Neutrophil (primary cell): ENCODE measurements around the gene MCTP2.

Experiments used
- H3K27ac ChIP-seq: fragments of 200-600 bp; sonication (generic); 2 replicates; pipeline ENCODE4 v1.5.1; 2016; ENCODE audit warnings: mild to moderate bottlenecking, moderate library complexity
- H3K27me3 ChIP-seq: fragments of 200-600 bp; sonication (generic); 2 replicates; pipeline ENCODE4 v1.6.0; 2016; ENCODE audit warnings: mild to moderate bottlenecking
- H3K36me3 ChIP-seq: fragments of 200-600 bp; sonication (generic); 2 replicates; pipeline ENCODE4 v1.5.1; 2017
- H3K4me1 ChIP-seq, 2 experiments: fragments of 200-600 bp in 1 of 2; sonication (generic) in 1 of 2; 1 replicate in 1 of 2; 2 replicates in 1 of 2; pipeline versions ENCODE4 v1.5.1 to v1.6.1; 2013 to 2016; ENCODE audit warnings: low read depth in 1 of 2, low read length in 1 of 2, mild to moderate bottlenecking in 1 of 2, moderate library complexity in 1 of 2; ENCODE audit not compliant: control insufficient read depth in 1 of 2, insufficient read depth in 1 of 2
- H3K4me3 ChIP-seq, 2 experiments: fragments of 200-600 bp in 1 of 2; sonication (generic) in 1 of 2; 1 replicate in 1 of 2; 2 replicates in 1 of 2; pipeline ENCODE4 v1.5.1; 2013 to 2016; ENCODE audit warnings: low read depth in 1 of 2, low read length in 1 of 2, mild to moderate bottlenecking in 1 of 2, moderate library complexity in 1 of 2
- H3K9me3 ChIP-seq: fragments of 200-600 bp; sonication (generic); 2 replicates; pipeline ENCODE4 v1.5.1; 2016
- TF ChIP-seq, protein P1 (sequence below): fragments of 200-600 bp; sonication (generic); IDR thresholded peaks from 2 replicates; pipeline ENCODE4 v1.5.1; 2016; ENCODE audit warnings: antibody characterized with exemption

The MCTP2 gene

DNA sequence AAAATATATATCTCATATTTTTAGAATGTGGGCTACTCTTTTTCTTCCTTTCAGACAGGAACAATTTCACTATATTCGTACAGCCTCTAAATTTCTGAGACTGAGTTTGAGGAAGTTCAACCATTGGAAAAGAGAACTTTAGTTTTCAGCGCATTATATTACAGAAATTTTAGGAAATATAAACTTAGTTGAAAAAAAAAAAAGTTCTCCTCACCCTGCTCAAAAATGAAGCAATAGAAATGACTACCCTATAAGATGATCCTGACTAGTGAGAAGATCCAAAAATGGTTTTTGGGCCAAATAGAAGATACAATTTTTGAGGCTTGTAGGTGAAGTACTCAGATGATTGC, 139.6 kb downstream of the MCTP2 start:
- Histone ChIP-seq H3K9me3 (no peaks in the 10 kb centered on the region), H3K36me3 (peaks cover 85% of the 10 kb centered on the region), H3K27ac (peak overlapping the region; percentile 51), H3K4me1 (no peaks in the 10 kb centered on the region), H3K27me3 (no peaks in the 10 kb centered on the region), H3K4me3 (no peak overlapping the region)
- TF ChIP-seq, protein P1, sequence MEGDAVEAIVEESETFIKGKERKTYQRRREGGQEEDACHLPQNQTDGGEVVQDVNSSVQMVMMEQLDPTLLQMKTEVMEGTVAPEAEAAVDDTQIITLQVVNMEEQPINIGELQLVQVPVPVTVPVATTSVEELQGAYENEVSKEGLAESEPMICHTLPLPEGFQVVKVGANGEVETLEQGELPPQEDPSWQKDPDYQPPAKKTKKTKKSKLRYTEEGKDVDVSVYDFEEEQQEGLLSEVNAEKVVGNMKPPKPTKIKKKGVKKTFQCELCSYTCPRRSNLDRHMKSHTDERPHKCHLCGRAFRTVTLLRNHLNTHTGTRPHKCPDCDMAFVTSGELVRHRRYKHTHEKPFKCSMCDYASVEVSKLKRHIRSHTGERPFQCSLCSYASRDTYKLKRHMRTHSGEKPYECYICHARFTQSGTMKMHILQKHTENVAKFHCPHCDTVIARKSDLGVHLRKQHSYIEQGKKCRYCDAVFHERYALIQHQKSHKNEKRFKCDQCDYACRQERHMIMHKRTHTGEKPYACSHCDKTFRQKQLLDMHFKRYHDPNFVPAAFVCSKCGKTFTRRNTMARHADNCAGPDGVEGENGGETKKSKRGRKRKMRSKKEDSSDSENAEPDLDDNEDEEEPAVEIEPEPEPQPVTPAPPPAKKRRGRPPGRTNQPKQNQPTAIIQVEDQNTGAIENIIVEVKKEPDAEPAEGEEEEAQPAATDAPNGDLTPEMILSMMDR, result no peak

DNA sequence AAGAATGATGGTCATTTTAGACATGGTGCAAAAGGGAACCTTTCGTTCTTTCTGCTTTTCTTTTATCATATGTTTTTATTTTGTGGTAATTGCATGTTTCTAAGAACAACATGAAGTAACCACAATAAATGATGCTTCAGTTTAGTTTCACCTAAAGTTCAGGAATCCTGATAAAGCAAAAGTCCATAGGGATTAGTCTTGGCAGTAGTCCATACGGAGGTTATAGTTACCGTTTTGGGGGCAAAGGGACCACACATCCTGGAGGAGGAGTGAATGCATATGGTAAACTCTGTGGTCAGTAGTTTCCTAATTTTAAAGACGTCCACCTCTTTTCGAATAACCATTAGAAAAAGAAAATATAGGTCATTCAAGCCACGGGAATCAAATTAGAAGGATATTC, 141.5 kb downstream of the MCTP2 start:
- H3K27me3 ChIP-seq, result no peaks in the 10 kb centered on the region
- no peak overlapping the region for H3K27ac ChIP-seq
- H3K36me3 ChIP-seq, result peaks cover 96% of the 10 kb centered on the region
- TF ChIP-seq, protein P1, result no peak
- H3K4me1 ChIP-seq, result no peaks in the 10 kb centered on the region
- H3K4me3 ChIP-seq, result no peak overlapping the region
- H3K9me3 ChIP-seq, result no peaks in the 10 kb centered on the region

GRCh38 chr15:94375997-94376396, 144.6 kb downstream of the MCTP2 start:
- no peaks in the 10 kb centered on the region for H3K4me1 ChIP-seq
- TF ChIP-seq, protein P1, result no peak

GRCh38 chr15:94379986-94380385, 148.6 kb downstream of the MCTP2 start:
- Histone ChIP-seq H3K4me3 (no peak overlapping the region), H3K4me1 (no peaks in the 10 kb centered on the region), H3K27ac (no peak overlapping the region), H3K27me3 (no peaks in the 10 kb centered on the region), H3K9me3 (no peaks in the 10 kb centered on the region), H3K36me3 (peaks cover 95% of the 10 kb centered on the region)
- TF ChIP-seq, protein P1, result no peak

More at GRCh38 chr15:94375997-94376396, 144.6 kb downstream of the MCTP2 start:
- no peaks in the 10 kb centered on the region for H3K27me3 ChIP-seq
- H3K27ac ChIP-seq, result no peak overlapping the region
- H3K4me3 ChIP-seq, result no peak overlapping the region
- H3K36me3 ChIP-seq, result peaks cover 95% of the 10 kb centered on the region
- no peaks in the 10 kb centered on the region for H3K9me3 ChIP-seq

DNA sequence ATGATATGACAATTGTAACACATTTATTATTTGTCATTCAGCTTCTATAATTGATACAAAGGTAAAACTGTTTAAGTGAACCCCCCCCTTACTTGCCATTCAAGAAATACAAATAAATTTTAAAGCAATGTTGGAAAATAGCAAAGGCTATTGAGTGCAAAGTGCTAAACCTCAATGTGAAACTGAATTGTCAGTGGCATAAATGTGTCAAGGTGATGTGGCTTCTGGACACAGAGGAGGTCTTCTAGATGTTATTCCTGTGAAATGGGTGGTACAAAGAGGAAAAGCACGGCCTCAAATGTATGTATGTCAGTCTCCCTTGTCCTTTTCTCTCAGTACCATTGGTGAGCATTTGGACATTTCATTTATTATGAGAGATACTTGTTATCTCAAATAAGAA, 149.4 kb downstream of the MCTP2 start:
- H3K4me1 ChIP-seq, result no peaks in the 10 kb centered on the region
- no peaks in the 10 kb centered on the region for H3K27me3 ChIP-seq
- peaks cover 95% of the 10 kb centered on the region for H3K36me3 ChIP-seq
- TF ChIP-seq, protein P1, result no peak
- H3K4me3 ChIP-seq, result no peak overlapping the region
- no peaks in the 10 kb centered on the region for H3K9me3 ChIP-seq
- H3K27ac ChIP-seq, result no peak overlapping the region

GRCh38 chr15:94381384-94381783, 150.0 kb downstream of the MCTP2 start:
- Histone ChIP-seq H3K27ac (no peak overlapping the region), H3K27me3 (no peaks in the 10 kb centered on the region), H3K36me3 (peaks cover 95% of the 10 kb centered on the region), H3K9me3 (no peaks in the 10 kb centered on the region), H3K4me1 (no peaks in the 10 kb centered on the region), H3K4me3 (no peak overlapping the region)
- TF ChIP-seq, protein P1, result no peak
